Astrocyte (in vitro differentiated cells and primary cell): ENCODE measurements around the gene CIBAR2. TPM values are rescaled to one million over a fixed set of nuclear protein-coding genes. Genes with fewer than 3 reads are reported as not detected.

ENCODE experiments used
- DNase-seq: peaks from one replicate; pipeline ENCODE4 v3.0.0-alpha.2; 2010; ENCODE audit warnings: low read depth
- FAIRE-seq: peaks from 2 replicates; lab custom pipeline; 2011; peaks lifted over from hg19 to GRCh38; lab: Jason Lieb, UNC
- H2AFZ ChIP-seq: 2 replicates; pipeline ENCODE4 v1.6.0; 2012; ENCODE audit warnings: low read depth, low read length, inconsistent platforms
- H3K27ac ChIP-seq: 2 replicates; pipeline ENCODE4 v1.5.1; 2011; ENCODE audit warnings: low read depth, low read length, inconsistent platforms
- H3K27me3 ChIP-seq: 2 replicates; pipeline ENCODE4 v1.6.0; 2011; ENCODE audit warnings: low read length, inconsistent platforms; ENCODE audit not compliant: insufficient read depth
- H3K36me3 ChIP-seq: 2 replicates; pipeline ENCODE4 v1.5.1; 2011; ENCODE audit warnings: low read length, inconsistent platforms; ENCODE audit not compliant: insufficient read depth
- H3K4me1 ChIP-seq: 2 replicates; pipeline ENCODE4 v1.5.1; 2011; ENCODE audit warnings: low read length, inconsistent platforms; ENCODE audit not compliant: insufficient read depth
- H3K4me2 ChIP-seq: 2 replicates; pipeline ENCODE4 v1.6.0; 2012; ENCODE audit warnings: low read length, inconsistent platforms
- H3K4me3 ChIP-seq: 2 replicates; pipeline ENCODE4 v1.5.1; 2011; ENCODE audit warnings: low read depth, mild to moderate bottlenecking, low read length, inconsistent platforms; ENCODE audit not compliant: insufficient read depth
- H3K79me2 ChIP-seq: 2 replicates; pipeline ENCODE4 v1.6.0; 2012; ENCODE audit warnings: mild to moderate bottlenecking, low read length, inconsistent platforms; ENCODE audit not compliant: insufficient read depth
- H3K9ac ChIP-seq: 2 replicates; pipeline ENCODE4 v1.6.0; 2012; ENCODE audit warnings: mild to moderate bottlenecking, low read length, inconsistent platforms
- H3K9me3 ChIP-seq: 2 replicates; pipeline ENCODE4 v1.5.1; 2012; ENCODE audit warnings: low read depth, mild to moderate bottlenecking, low read length, inconsistent platforms; ENCODE audit not compliant: insufficient read depth
- H4K20me1 ChIP-seq: 2 replicates; pipeline ENCODE4 v1.6.0; 2012; ENCODE audit warnings: low read length, inconsistent platforms; ENCODE audit not compliant: insufficient read depth
- H3K27ac Mint-ChIP-seq: one replicate; pipeline ENCODE4 v1.8.0; 2021; ENCODE audit warnings: mild to moderate bottlenecking, mixed read lengths; ENCODE audit not compliant: unreplicated experiment
- H3K27me3 Mint-ChIP-seq: one replicate; pipeline ENCODE4 v1.8.0; 2021; ENCODE audit warnings: low read depth, mixed read lengths; ENCODE audit not compliant: unreplicated experiment
- H3K36me3 Mint-ChIP-seq: one replicate; pipeline ENCODE4 v1.8.0; 2021; ENCODE audit warnings: low read depth, mixed read lengths; ENCODE audit not compliant: unreplicated experiment
- H3K4me1 Mint-ChIP-seq: one replicate; pipeline ENCODE4 v1.8.0; 2021; ENCODE audit warnings: low read depth, mixed read lengths; ENCODE audit not compliant: unreplicated experiment
- H3K4me3 Mint-ChIP-seq: one replicate; pipeline ENCODE4 v1.8.0; 2021; ENCODE audit warnings: mild to moderate bottlenecking, moderate library complexity, mixed read lengths; ENCODE audit not compliant: unreplicated experiment
- H3K9me3 Mint-ChIP-seq: one replicate; pipeline ENCODE4 v1.8.0; 2021; ENCODE audit warnings: mild to moderate bottlenecking, mixed read lengths; ENCODE audit not compliant: unreplicated experiment
- CTCF ChIP-seq: IDR thresholded peaks from 2 replicates; pipeline ENCODE4 v1.5.1; 2011; ENCODE audit warnings: low read depth, mild to moderate bottlenecking, inconsistent platforms, low read length, moderate library complexity; ENCODE audit not compliant: insufficient read depth
- EZH2 ChIP-seq: IDR thresholded peaks from 2 replicates; pipeline ENCODE4 v1.6.1; 2012; ENCODE audit warnings: mild to moderate bottlenecking, low read length, inconsistent platforms; ENCODE audit not compliant: insufficient read depth
- total RNA-seq: library from RNA; stranded (reverse); gene quantifications from 2 replicates; pipeline ENCODE4 v1.2.1, GENCODE V29; 2021

Gene CIBAR2
- total RNA-seq, 1 donor from 2014 or later = not detected

GRCh38 chr16:85113913-85114312 lies 1.6 kb upstream of the CIBAR2 start:
- H3K4me1 ChIP-seq = no peaks in the 10 kb centered on the region
- H3K4me1 Mint-ChIP-seq = peaks cover 5% of the 10 kb centered on the region
- no peak overlapping the region for H3K4me3 ChIP-seq
- H3K79me2 ChIP-seq = no peaks in the 10 kb centered on the region
- H4K20me1 ChIP-seq = no peaks in the 10 kb centered on the region
- no peak overlapping the region for H3K4me2 ChIP-seq
- H3K9me3 Mint-ChIP-seq = no peaks in the 10 kb centered on the region
- H3K36me3 Mint-ChIP-seq = peaks cover 2% of the 10 kb centered on the region
- H3K9me3 ChIP-seq = no peaks in the 10 kb centered on the region
- no peak overlapping the region for H3K27ac ChIP-seq
- no peak overlapping the region for H3K27ac Mint-ChIP-seq
- DNase-seq (no peak), FAIRE-seq (no peak)
- H3K4me3 Mint-ChIP-seq = no peak overlapping the region
- TF ChIP-seq CTCF (no peak), EZH2 (no peak)
- no peaks in the 10 kb centered on the region for H3K36me3 ChIP-seq
- peaks cover 32% of the 10 kb centered on the region for H3K27me3 Mint-ChIP-seq
- H2AFZ ChIP-seq = no peak overlapping the region
- no peaks in the 10 kb centered on the region for H3K27me3 ChIP-seq
- H3K9ac ChIP-seq = no peak overlapping the region

GRCh38 chr16:85113168-85113733 lies 979 bp upstream of the CIBAR2 start:
- no peaks in the 10 kb centered on the region for H4K20me1 ChIP-seq
- no peaks in the 10 kb centered on the region for H3K79me2 ChIP-seq
- no peak for TF ChIP-seq CTCF
- TF ChIP-seq EZH2 = no peak
- H3K36me3 Mint-ChIP-seq = peaks cover 2% of the 10 kb centered on the region
- no peak overlapping the region for H3K4me3 Mint-ChIP-seq
- H3K27me3 ChIP-seq = no peaks in the 10 kb centered on the region
- H3K27ac ChIP-seq = no peak overlapping the region
- no peaks in the 10 kb centered on the region for H3K36me3 ChIP-seq
- H3K4me1 ChIP-seq = no peaks in the 10 kb centered on the region
- FAIRE-seq (no peak), DNase-seq (no peak)
- H3K4me1 Mint-ChIP-seq = peaks cover 5% of the 10 kb centered on the region
- H3K9ac ChIP-seq = no peak overlapping the region
- peaks cover 29% of the 10 kb centered on the region for H3K27me3 Mint-ChIP-seq
- H3K4me2 ChIP-seq = no peak overlapping the region
- H3K4me3 ChIP-seq = no peak overlapping the region
- H3K9me3 ChIP-seq = no peaks in the 10 kb centered on the region
- no peaks in the 10 kb centered on the region for H3K9me3 Mint-ChIP-seq
- no peak overlapping the region for H2AFZ ChIP-seq
- H3K27ac Mint-ChIP-seq = no peak overlapping the region

- FAIRE-seq = no peak
- H3K27me3 ChIP-seq = peaks cover 3% of the 10 kb centered on the region
- peaks cover 2% of the 10 kb centered on the region for H3K9me3 Mint-ChIP-seq
- no peaks in the 10 kb centered on the region for H3K36me3 ChIP-seq
- H3K4me1 ChIP-seq = no peaks in the 10 kb centered on the region
- H4K20me1 ChIP-seq = no peaks in the 10 kb centered on the region
- no peak overlapping the region for H3K9ac ChIP-seq
- no peak overlapping the region for H3K4me3 ChIP-seq
- H3K4me2 ChIP-seq = no peak overlapping the region
- no peak for DNase-seq
- no peak for TF ChIP-seq CTCF
- TF ChIP-seq EZH2 = no peak
- peaks cover 30% of the 10 kb centered on the region for H3K27me3 Mint-ChIP-seq
- H3K4me3 Mint-ChIP-seq = no peak overlapping the region
- H3K4me1 Mint-ChIP-seq = peaks cover 5% of the 10 kb centered on the region
- no peak overlapping the region for H3K27ac Mint-ChIP-seq
- H2AFZ ChIP-seq = no peak overlapping the region
- no peaks in the 10 kb centered on the region for H3K9me3 ChIP-seq
- peaks cover 2% of the 10 kb centered on the region for H3K36me3 Mint-ChIP-seq
- H3K79me2 ChIP-seq = no peaks in the 10 kb centered on the region
- H3K27ac ChIP-seq = no peak overlapping the region
These were observed 1.1 kb downstream of the CIBAR2 start for GRCh38 chr16:85111184-85111583.
